Measurements from ENCODE around the gene KCNIP1. TPM values are rescaled to one million over a fixed set of nuclear protein-coding genes. Genes with fewer than 3 reads are reported as not detected.

KCNIP1 gene
- total RNA-seq, 2 donors from 2014 or later, result not detected

- Histone ChIP-seq H3K36me3 (ENCODE audit: control insufficient read depth, insufficient read depth, low read length) (no peaks in the 10 kb centered on the region), H3K27me3 (ENCODE audit: control insufficient read depth, insufficient read depth, low read length, poor library complexity, severe bottlenecking) (peaks cover 5% of the 10 kb centered on the region), H3K4me1 (ENCODE audit: control insufficient read depth, insufficient read depth, low read length) (no peaks in the 10 kb centered on the region), H3K9ac (ENCODE audit: extremely low read depth, low read length, poor library complexity, severe bottlenecking) (no peak overlapping the region), H3K9me3 (ENCODE audit: control insufficient read depth, low read length) (peaks cover 21% of the 10 kb centered on the region), H3K4me3 (ENCODE audit: low read length) (no peak overlapping the region), H3K27ac (ENCODE audit: low read depth, low read length) (no peak overlapping the region)
- DNase-seq, result no peak
- Mint-ChIP-seq H3K27ac (no peak overlapping the region), H3K36me3 (ENCODE audit: low read depth) (no peaks in the 10 kb centered on the region), H3K9me3 (peaks cover 28% of the 10 kb centered on the region), H3K4me1 (peaks cover 13% of the 10 kb centered on the region), H3K27me3 (ENCODE audit: insufficient read depth) (peaks cover 31% of the 10 kb centered on the region), H3K4me3 (no peak overlapping the region)
- TF ChIP-seq, protein P1, sequence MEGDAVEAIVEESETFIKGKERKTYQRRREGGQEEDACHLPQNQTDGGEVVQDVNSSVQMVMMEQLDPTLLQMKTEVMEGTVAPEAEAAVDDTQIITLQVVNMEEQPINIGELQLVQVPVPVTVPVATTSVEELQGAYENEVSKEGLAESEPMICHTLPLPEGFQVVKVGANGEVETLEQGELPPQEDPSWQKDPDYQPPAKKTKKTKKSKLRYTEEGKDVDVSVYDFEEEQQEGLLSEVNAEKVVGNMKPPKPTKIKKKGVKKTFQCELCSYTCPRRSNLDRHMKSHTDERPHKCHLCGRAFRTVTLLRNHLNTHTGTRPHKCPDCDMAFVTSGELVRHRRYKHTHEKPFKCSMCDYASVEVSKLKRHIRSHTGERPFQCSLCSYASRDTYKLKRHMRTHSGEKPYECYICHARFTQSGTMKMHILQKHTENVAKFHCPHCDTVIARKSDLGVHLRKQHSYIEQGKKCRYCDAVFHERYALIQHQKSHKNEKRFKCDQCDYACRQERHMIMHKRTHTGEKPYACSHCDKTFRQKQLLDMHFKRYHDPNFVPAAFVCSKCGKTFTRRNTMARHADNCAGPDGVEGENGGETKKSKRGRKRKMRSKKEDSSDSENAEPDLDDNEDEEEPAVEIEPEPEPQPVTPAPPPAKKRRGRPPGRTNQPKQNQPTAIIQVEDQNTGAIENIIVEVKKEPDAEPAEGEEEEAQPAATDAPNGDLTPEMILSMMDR (conservative IDR thresholded peaks at IDR 0.05), result no peak
- 81 to 93% methylated on average over 2 of the region's 2 CpGs for WGBS, 2 experiments (ENCODE audit: insufficient coverage in 1 of 2, insufficient read length in 1 of 2)
These were observed 228.9 kb downstream of the KCNIP1 start for GRCh38 chr5:170732685-170733084.

DNA sequence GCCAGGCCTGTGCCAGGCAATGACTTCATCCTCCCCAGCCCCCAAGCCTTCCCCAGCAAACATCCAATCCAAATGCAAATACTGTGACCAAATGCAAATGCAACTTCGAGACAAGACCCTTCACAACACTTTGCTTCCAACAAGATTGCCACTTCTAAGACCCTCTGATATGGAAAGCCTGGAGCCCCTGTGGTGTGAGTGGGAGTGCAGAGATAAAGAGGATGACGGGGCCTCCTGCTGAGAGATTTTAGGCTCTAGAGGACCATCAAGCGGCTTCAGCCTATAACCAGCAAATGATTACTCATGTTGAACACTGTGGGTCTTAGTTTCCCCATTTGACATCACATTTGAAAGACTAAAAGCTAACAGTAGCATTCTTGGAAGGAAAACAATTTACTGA lies 233.1 kb downstream of the KCNIP1 start:
- Mint-ChIP-seq H3K4me1 (peaks cover 22% of the 10 kb centered on the region), H3K4me3 (no peak overlapping the region), H3K36me3 (ENCODE audit: low read depth) (no peaks in the 10 kb centered on the region), H3K9me3 (peaks cover 18% of the 10 kb centered on the region), H3K27me3 (ENCODE audit: insufficient read depth) (peaks cover 65% of the 10 kb centered on the region), H3K27ac (no peak overlapping the region)
- Histone ChIP-seq H3K9me3 (ENCODE audit: control insufficient read depth, low read length) (peaks cover 21% of the 10 kb centered on the region), H3K4me3 (ENCODE audit: low read length) (no peak overlapping the region), H3K27me3 (ENCODE audit: control insufficient read depth, insufficient read depth, low read length, poor library complexity, severe bottlenecking) (peaks cover 11% of the 10 kb centered on the region), H3K9ac (ENCODE audit: extremely low read depth, low read length, poor library complexity, severe bottlenecking) (no peak overlapping the region), H3K27ac (ENCODE audit: low read depth, low read length) (no peak overlapping the region), H3K4me1 (ENCODE audit: control insufficient read depth, insufficient read depth, low read length) (no peaks in the 10 kb centered on the region), H3K36me3 (ENCODE audit: control insufficient read depth, insufficient read depth, low read length) (no peaks in the 10 kb centered on the region)
- TF ChIP-seq, protein P1 (conservative IDR thresholded peaks at IDR 0.05), result no peak
- DNase-seq, result peak; percentile 57
- 38 to 39% methylated on average over 2 to 3 of the region's 3 CpGs for WGBS, 2 experiments (ENCODE audit: insufficient coverage in 1 of 2, insufficient read length in 1 of 2)

GRCh38 chr5:170737591-170737990 lies 233.8 kb downstream of the KCNIP1 start:
- no peak overlapping the region for H3K9ac ChIP-seq (ENCODE audit: extremely low read depth, low read length, poor library complexity, severe bottlenecking)
- WGBS, 2 experiments (ENCODE audit: insufficient coverage in 1 of 2, insufficient read length in 1 of 2), result 100% methylated on average over 1 of the region's 1 CpG; no CpG with 5 or more reads in 1 of the 2 experiments
- no peak overlapping the region for H3K27ac ChIP-seq (ENCODE audit: low read depth, low read length)
- no peaks in the 10 kb centered on the region for H3K36me3 Mint-ChIP-seq (ENCODE audit: low read depth)
- H3K4me3 Mint-ChIP-seq, result no peak overlapping the region
- no peak overlapping the region for H3K4me3 ChIP-seq (ENCODE audit: low read length)
- no peaks in the 10 kb centered on the region for H3K4me1 ChIP-seq (ENCODE audit: control insufficient read depth, insufficient read depth, low read length)
- H3K36me3 ChIP-seq (ENCODE audit: control insufficient read depth, insufficient read depth, low read length), result no peaks in the 10 kb centered on the region
- H3K9me3 ChIP-seq (ENCODE audit: control insufficient read depth, low read length), result peaks cover 21% of the 10 kb centered on the region
- peaks cover 11% of the 10 kb centered on the region for H3K27me3 ChIP-seq (ENCODE audit: control insufficient read depth, insufficient read depth, low read length, poor library complexity, severe bottlenecking)
- H3K9me3 Mint-ChIP-seq, result peaks cover 18% of the 10 kb centered on the region
- H3K27me3 Mint-ChIP-seq (ENCODE audit: insufficient read depth), result peaks cover 67% of the 10 kb centered on the region
- peak; percentile 36 for DNase-seq
- TF ChIP-seq, protein P1 (conservative IDR thresholded peaks at IDR 0.05), result no peak
- H3K4me1 Mint-ChIP-seq, result peaks cover 22% of the 10 kb centered on the region
- H3K27ac Mint-ChIP-seq, result no peak overlapping the region
